Activated CD8-positive, alpha-beta T cell treated with anti-CD3 and anti-CD28 coated beads for 36 hours (primary cell): ENCODE measurements around the gene CTXND2. TPM values are rescaled to one million over a fixed set of nuclear protein-coding genes. Genes with fewer than 3 reads are reported as not detected.
A peak's percentile ranks its signal among the peaks of the same experiment; 100 is the strongest.
"Not testable (repeated sequence)": the region's sequence is repeated elsewhere in the genome, so short reads cannot be mapped to it uniquely, and the experiment has no call there.

ENCODE experiments used
- ATAC-seq: fragments of 200-7000 bp; cut with Tn5 transposase; one replicate; pipeline ENCODE4 v1.10.0; 2021; ENCODE audit warnings: mild to moderate bottlenecking, moderate library complexity
- CTCF ChIA-PET: fragments of 350-600 bp; sonication (Branson Sonifier 250); formaldehyde crosslinking; loops from one replicate; lab custom pipeline; 2021; ENCODE audit warnings: antibody characterized with exemption; lab: Charles Lee
- POLR2A ChIA-PET: fragments of 350-600 bp; sonication (Branson Sonifier 250); formaldehyde crosslinking; loops from one replicate; lab custom pipeline; 2021; ENCODE audit warnings: antibody characterized with exemption; lab: Charles Lee
- DNase-seq: peaks from one replicate; pipeline ENCODE4 v3.0.0-alpha.2; 2020
- H3K27ac Mint-ChIP-seq: one replicate; pipeline ENCODE4 v1.8.0; 2021; ENCODE audit warnings: mild to moderate bottlenecking, mixed read lengths
- H3K27me3 Mint-ChIP-seq: one replicate; pipeline ENCODE4 v1.8.0; 2021; ENCODE audit warnings: mixed read lengths
- H3K36me3 Mint-ChIP-seq: one replicate; pipeline ENCODE4 v1.8.0; 2021; ENCODE audit warnings: low read depth, mixed read lengths
- H3K4me1 Mint-ChIP-seq: one replicate; pipeline ENCODE4 v1.8.0; 2021; ENCODE audit warnings: low read depth, mixed read lengths
- H3K4me3 Mint-ChIP-seq: one replicate; pipeline ENCODE4 v1.8.0; 2021; ENCODE audit warnings: mild to moderate bottlenecking, moderate library complexity, mixed read lengths
- H3K9me3 Mint-ChIP-seq: one replicate; pipeline ENCODE4 v1.8.0; 2021; ENCODE audit warnings: mixed read lengths
- intact Hi-C: fragments of 100-400 bp; cut with micrococcal nuclease; formaldehyde crosslinking; loops from one replicate; pipeline ENCODE4 v1.10.0; 2022
- total RNA-seq, 2 experiments: library from RNA; stranded (reverse); gene quantifications; one replicate each; pipeline ENCODE4 v1.2.3, GENCODE V29; 2021
- TF ChIP-seq, protein P1 (sequence below): fragments of 200-600 bp; IDR thresholded peaks from one replicate; pipeline ENCODE4 v1.8.0; 2022; ENCODE audit warnings: antibody characterized with exemption, mild to moderate bottlenecking

The CTXND2 gene
- total RNA-seq, 2 experiments from 2014 or later, result not detected

- H3K4me3 Mint-ChIP-seq, result peak within 1 kb of the TSS; percentile 92
- ChIA-PET CTCF (interaction anchor here (1.6 kb wide), 1 partner anchor 57 kb away, joined by 5 read pairs; no protein-coding TSS in a partner anchor), POLR2A (interaction anchor here (1.1 to 1.9 kb wide), 8 partner anchors 21 to 366 kb away, joined by 3 to 5 read pairs (median 4); partner anchors contain the start of gene ENSA)
- H3K4me1 Mint-ChIP-seq, result peaks cover 29% of the 10 kb centered on the region
- H3K27me3 Mint-ChIP-seq, result no peaks in the 10 kb centered on the region
- H3K27ac Mint-ChIP-seq, result peak within 1 kb of the TSS; percentile 98
- H3K9me3 Mint-ChIP-seq, result no peaks in the 10 kb centered on the region
- DNase-seq (peak; percentile 98), ATAC-seq (peak; percentile 91)
- TF ChIP-seq, protein P1, sequence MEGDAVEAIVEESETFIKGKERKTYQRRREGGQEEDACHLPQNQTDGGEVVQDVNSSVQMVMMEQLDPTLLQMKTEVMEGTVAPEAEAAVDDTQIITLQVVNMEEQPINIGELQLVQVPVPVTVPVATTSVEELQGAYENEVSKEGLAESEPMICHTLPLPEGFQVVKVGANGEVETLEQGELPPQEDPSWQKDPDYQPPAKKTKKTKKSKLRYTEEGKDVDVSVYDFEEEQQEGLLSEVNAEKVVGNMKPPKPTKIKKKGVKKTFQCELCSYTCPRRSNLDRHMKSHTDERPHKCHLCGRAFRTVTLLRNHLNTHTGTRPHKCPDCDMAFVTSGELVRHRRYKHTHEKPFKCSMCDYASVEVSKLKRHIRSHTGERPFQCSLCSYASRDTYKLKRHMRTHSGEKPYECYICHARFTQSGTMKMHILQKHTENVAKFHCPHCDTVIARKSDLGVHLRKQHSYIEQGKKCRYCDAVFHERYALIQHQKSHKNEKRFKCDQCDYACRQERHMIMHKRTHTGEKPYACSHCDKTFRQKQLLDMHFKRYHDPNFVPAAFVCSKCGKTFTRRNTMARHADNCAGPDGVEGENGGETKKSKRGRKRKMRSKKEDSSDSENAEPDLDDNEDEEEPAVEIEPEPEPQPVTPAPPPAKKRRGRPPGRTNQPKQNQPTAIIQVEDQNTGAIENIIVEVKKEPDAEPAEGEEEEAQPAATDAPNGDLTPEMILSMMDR, result no peak
- intact Hi-C loops, result loop anchor here (5.0 kb wide), 1 partner anchor 46 kb away; the partner anchor contains the start of gene CERS2
- peaks cover 38% of the 10 kb centered on the region for H3K36me3 Mint-ChIP-seq
These were observed 39.3 kb downstream of the CTXND2 start, which contains the start of gene SETDB1 for GRCh38 chr1:150926097-150926741. SETDB1 (plus strand) TSS chr1:150926363; CDS start chr1:150927715, 1,352 bp downstream.

DNA sequence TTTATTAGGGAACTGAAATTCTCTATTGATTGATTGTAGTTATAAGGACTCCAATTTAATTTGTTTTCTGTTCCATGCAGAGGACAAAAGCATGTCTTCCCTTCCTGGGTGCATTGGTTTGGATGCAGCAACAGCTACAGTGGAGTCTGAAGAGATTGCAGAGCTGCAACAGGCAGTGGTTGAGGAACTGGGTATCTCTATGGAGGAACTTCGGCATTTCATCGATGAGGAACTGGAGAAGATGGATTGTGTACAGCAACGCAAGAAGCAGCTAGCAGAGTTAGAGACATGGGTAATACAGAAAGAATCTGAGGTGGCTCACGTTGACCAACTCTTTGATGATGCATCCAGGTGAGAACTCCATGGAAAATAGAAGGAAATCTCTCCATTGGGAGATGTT, 40.7 kb downstream of the CTXND2 start:
- ChIA-PET CTCF (interaction anchor here (0.9 to 1.6 kb wide), 3 partner anchors 16 to 49 kb away, joined by 3 to 5 read pairs (median 3); no protein-coding TSS in a partner anchor), POLR2A (interaction anchor here (0.5 to 1.9 kb wide), 7 partner anchors 44 to 383 kb away, joined by 3 to 5 read pairs (median 4); partner anchors contain the start of genes CTSK and ENSA)
- Mint-ChIP-seq H3K9me3 (peaks cover 5% of the 10 kb centered on the region), H3K4me1 (peaks cover 21% of the 10 kb centered on the region), H3K27ac (no peak overlapping the region), H3K36me3 (peaks cover 50% of the 10 kb centered on the region), H3K4me3 (peak overlapping the region; percentile 92), H3K27me3 (no peaks in the 10 kb centered on the region)
- intact Hi-C loops, result loop anchor here (5.0 kb wide), 1 partner anchor 45 kb away; the partner anchor contains the start of gene CERS2
- DNase-seq (no peak), ATAC-seq (no peak)
- TF ChIP-seq, protein P1, result no peak

DNA sequence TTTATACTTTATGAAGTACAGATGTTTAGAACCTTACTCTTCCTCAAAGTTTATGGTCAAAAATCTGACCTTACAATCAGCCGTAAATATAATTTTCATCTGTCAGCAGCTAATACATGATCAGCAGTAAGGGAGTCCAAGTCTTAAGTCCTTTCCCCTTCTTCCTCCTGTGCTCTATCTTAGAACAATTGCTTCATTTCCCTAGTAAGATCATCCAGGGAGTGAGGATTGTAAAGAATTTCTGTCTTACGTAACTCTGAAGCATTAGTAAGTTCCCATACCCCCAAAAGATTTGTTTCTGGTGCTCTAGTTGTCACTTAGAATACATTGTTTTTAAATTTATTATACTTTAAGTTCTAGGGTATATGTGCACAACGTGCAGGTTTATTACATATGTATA, 41.4 kb downstream of the CTXND2 start:
- intact Hi-C loops, result loop anchor here (5.0 kb wide), 1 partner anchor 44 kb away; the partner anchor contains the start of gene CERS2
- H3K4me3 Mint-ChIP-seq, result peak overlapping the region; percentile 14
- peaks cover 17% of the 10 kb centered on the region for H3K4me1 Mint-ChIP-seq
- H3K9me3 Mint-ChIP-seq, result peaks cover 5% of the 10 kb centered on the region
- no peaks in the 10 kb centered on the region for H3K27me3 Mint-ChIP-seq
- peak overlapping the region; percentile 37 for H3K27ac Mint-ChIP-seq
- ATAC-seq (no peak), DNase-seq (no peak)
- CTCF ChIA-PET, result interaction anchor here (0.9 to 1.6 kb wide), 2 partner anchors 15 to 50 kb away, joined by 3 to 5 read pairs; no protein-coding TSS in a partner anchor
- POLR2A ChIA-PET, result interaction anchor here (0.5 to 1.2 kb wide), 3 partner anchors 120 to 382 kb away, joined by 3 to 4 read pairs (median 3); partner anchors contain the start of gene CTSK
- TF ChIP-seq, protein P1, result no peak
- peaks cover 52% of the 10 kb centered on the region for H3K36me3 Mint-ChIP-seq

GRCh38 chr1:150928775-150929174, 41.8 kb downstream of the CTXND2 start:
- Mint-ChIP-seq H3K36me3 (peaks cover 55% of the 10 kb centered on the region), H3K4me1 (peaks cover 17% of the 10 kb centered on the region)
- intact Hi-C loops, result loop anchor here (5.0 kb wide), 1 partner anchor 44 kb away; the partner anchor contains the start of gene CERS2
- H3K27me3 Mint-ChIP-seq, H3K4me3 Mint-ChIP-seq, H3K9me3 Mint-ChIP-seq, POLR2A ChIA-PET, H3K27ac Mint-ChIP-seq, ATAC-seq, DNase-seq, CTCF ChIA-PET: not testable (repeated sequence)

GRCh38 chr1:150931773-150932172, 44.8 kb downstream of the CTXND2 start:
- no peak overlapping the region for H3K27ac Mint-ChIP-seq
- H3K9me3 Mint-ChIP-seq, result peaks cover 5% of the 10 kb centered on the region
- POLR2A ChIA-PET, result no interaction called here
- no peak overlapping the region for H3K4me3 Mint-ChIP-seq
- H3K36me3 Mint-ChIP-seq, result peaks cover 71% of the 10 kb centered on the region
- DNase-seq (no peak), ATAC-seq (no peak)
- H3K27me3 Mint-ChIP-seq, result no peaks in the 10 kb centered on the region
- TF ChIP-seq, protein P1, result no peak
- CTCF ChIA-PET, result interaction anchor here (0.6 to 1.1 kb wide), 2 partner anchors 9 to 69 kb away, joined by 3 read pairs; no protein-coding TSS in a partner anchor
- intact Hi-C loops, result no loop called here
- H3K4me1 Mint-ChIP-seq, result peaks cover 24% of the 10 kb centered on the region
